Measurements from ENCODE around the gene COX20. TPM values are rescaled to one million over a fixed set of nuclear protein-coding genes. Genes with fewer than 3 reads are reported as not detected.

COX20 gene
- 10 to 100 TPM; 42.6 to 70.8 (median 58.9) TPM for total RNA-seq (2021; fragmentation: NEBNext Ultra II Directional; extraction: Animal tissue kit (Norgen Biotek cat#: 25700))
- long read RNA-seq, transcript COX20-202 (3 exons, 1,005 nt) = minor isoform, 42 of 118 reads
- long read RNA-seq, transcript COX20-203 (4 exons, 2,631 nt) = major isoform, 58 of 118 reads
- long read RNA-seq, partial matches to known transcripts = 6 of 118 reads
- long read RNA-seq, other reads (novel, unspliced or antisense) = 6 of 118 reads

- peak; percentile 88 for DNase-seq
- H3K4me3 Mint-ChIP-seq = peak within 1 kb of the TSS; percentile 93
- peak within 1 kb of the TSS; percentile 100 for H3K27ac Mint-ChIP-seq
- no peaks in the 10 kb centered on the region for H3K27me3 Mint-ChIP-seq (ENCODE audit: insufficient read depth)
- no peaks in the 10 kb centered on the region for H3K9me3 Mint-ChIP-seq
- peaks cover 61% of the 10 kb centered on the region for H3K4me1 Mint-ChIP-seq (ENCODE audit: low read depth)
- H3K36me3 Mint-ChIP-seq (ENCODE audit: low read depth) = peaks cover 30% of the 10 kb centered on the region
- TF ChIP-seq CTCF (IDR thresholded peaks at IDR 0.05) = no peak; the same call in 1 of the 2 replicates
These were observed at the start of gene COX20 for GRCh38 chr1:244835276-244836134. COX20 (plus strand) TSS chr1:244835658; CDS start chr1:244835715, 57 bp downstream.

GRCh38 chr1:244788493-244789275, 46.8 kb upstream of the COX20 start:
- no peak overlapping the region for H3K4me3 Mint-ChIP-seq
- no peaks in the 10 kb centered on the region for H3K36me3 Mint-ChIP-seq (ENCODE audit: low read depth)
- H3K27me3 Mint-ChIP-seq (ENCODE audit: insufficient read depth) = peaks cover 7% of the 10 kb centered on the region
- TF ChIP-seq CTCF (IDR thresholded peaks at IDR 0.05) = no peak
- no peaks in the 10 kb centered on the region for H3K9me3 Mint-ChIP-seq
- no peak for DNase-seq
- no peaks in the 10 kb centered on the region; the same call in 1 of the 2 replicates for H3K4me1 Mint-ChIP-seq (ENCODE audit: low read depth)
- H3K27ac Mint-ChIP-seq = no peak overlapping the region

- no peak for DNase-seq
- Mint-ChIP-seq H3K4me3 (no peak overlapping the region), H3K9me3 (no peaks in the 10 kb centered on the region), H3K4me1 (ENCODE audit: low read depth) (no peaks in the 10 kb centered on the region; the same call in 1 of the 2 replicates), H3K27ac (no peak overlapping the region), H3K27me3 (ENCODE audit: insufficient read depth) (peaks cover 7% of the 10 kb centered on the region), H3K36me3 (ENCODE audit: low read depth) (no peaks in the 10 kb centered on the region)
- no peak for TF ChIP-seq CTCF (IDR thresholded peaks at IDR 0.05)
These were observed 46.2 kb upstream of the COX20 start for GRCh38 chr1:244789276-244789580.

GRCh38 chr1:244789731-244790130, 45.7 kb upstream of the COX20 start:
- H3K27me3 Mint-ChIP-seq (ENCODE audit: insufficient read depth) = peaks cover 7% of the 10 kb centered on the region
- no peak for DNase-seq
- H3K4me3 Mint-ChIP-seq = no peak overlapping the region
- H3K9me3 Mint-ChIP-seq = no peaks in the 10 kb centered on the region
- no peaks in the 10 kb centered on the region for H3K36me3 Mint-ChIP-seq (ENCODE audit: low read depth)
- H3K27ac Mint-ChIP-seq = no peak overlapping the region
- H3K4me1 Mint-ChIP-seq (ENCODE audit: low read depth) = no peaks in the 10 kb centered on the region; the same call in 1 of the 2 replicates
- no peak for TF ChIP-seq CTCF (IDR thresholded peaks at IDR 0.05)

- no peak overlapping the region for H3K27ac Mint-ChIP-seq
- TF ChIP-seq CTCF (IDR thresholded peaks at IDR 0.05) = no peak
- H3K36me3 Mint-ChIP-seq (ENCODE audit: low read depth) = no peaks in the 10 kb centered on the region
- H3K4me1 Mint-ChIP-seq (ENCODE audit: low read depth) = no peaks in the 10 kb centered on the region; the same call in 1 of the 2 replicates
- H3K27me3 Mint-ChIP-seq (ENCODE audit: insufficient read depth) = peaks cover 12% of the 10 kb centered on the region
- H3K4me3 Mint-ChIP-seq = no peak overlapping the region
- DNase-seq = no peak
- H3K9me3 Mint-ChIP-seq = no peaks in the 10 kb centered on the region
These were observed 44.4 kb upstream of the COX20 start for GRCh38 chr1:244791061-244791460.

Measured in HFFc6 (cell line).